Nephron progenitor cell (in vitro differentiated cells): Measurements from ENCODE around the gene TMEM168.

ENCODE experiments used
- DNase-seq: peaks from one replicate; pipeline ENCODE4 v3.0.0; 2021
- H3K27ac Mint-ChIP-seq: 2 replicates; pipeline ENCODE4 v1.8.0; 2021; ENCODE audit warnings: mild to moderate bottlenecking, moderate library complexity, mixed read lengths
- H3K27me3 Mint-ChIP-seq: 2 replicates; pipeline ENCODE4 v1.8.0; 2021; ENCODE audit warnings: mild to moderate bottlenecking, low read depth, mixed read lengths; ENCODE audit not compliant: poor library complexity
- H3K36me3 Mint-ChIP-seq: 2 replicates; pipeline ENCODE4 v1.8.0; 2021; ENCODE audit warnings: low read depth, mixed read lengths
- H3K4me1 Mint-ChIP-seq: 2 replicates; pipeline ENCODE4 v1.8.0; 2021; ENCODE audit warnings: mixed read lengths
- H3K4me3 Mint-ChIP-seq: 2 replicates; pipeline ENCODE4 v1.8.0; 2021; ENCODE audit warnings: mild to moderate bottlenecking, moderate library complexity, mixed read lengths
- H3K9me3 Mint-ChIP-seq: 2 replicates; pipeline ENCODE4 v1.8.0; 2021; ENCODE audit warnings: mild to moderate bottlenecking, moderate library complexity, mixed read lengths
- CTCF ChIP-seq: fragments of 200-600 bp; sonication (generic); IDR thresholded peaks from 2 replicates; pipeline ENCODE4 v1.5.0; 2021; ENCODE audit warnings: antibody characterized with exemption

The TMEM168 gene

DNA sequence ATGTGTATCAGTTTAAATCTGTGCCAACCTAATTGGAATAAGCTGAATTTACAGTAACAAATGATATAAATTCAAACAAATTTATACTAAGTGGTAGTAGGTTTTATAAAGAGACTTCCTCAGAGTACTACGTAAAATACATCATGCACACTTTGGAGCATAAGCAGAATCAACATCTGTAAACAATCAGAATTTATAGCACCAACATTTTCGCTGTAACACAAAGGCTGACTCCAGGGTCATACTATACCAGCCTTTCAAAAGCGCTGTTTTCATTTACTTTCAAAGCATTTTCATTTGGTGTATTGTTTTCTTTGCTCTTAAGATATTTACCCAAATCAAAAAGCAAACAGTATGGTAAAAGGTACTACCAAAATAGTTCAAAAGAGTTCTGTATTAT is 29.3 kb upstream of the TMEM168 start:
- peaks cover 34% of the 10 kb centered on the region for H3K36me3 Mint-ChIP-seq

GRCh38 chr7:112806156-112806555 is 16.0 kb upstream of the TMEM168 start:
- no peaks in the 10 kb centered on the region for H3K27me3 Mint-ChIP-seq
- no peaks in the 10 kb centered on the region for H3K4me1 Mint-ChIP-seq
- no peaks in the 10 kb centered on the region for H3K9me3 Mint-ChIP-seq
- H3K4me3 Mint-ChIP-seq: no peak overlapping the region
- no peak overlapping the region for H3K27ac Mint-ChIP-seq
- no peak for TF ChIP-seq CTCF
- DNase-seq: no peak
- no peaks in the 10 kb centered on the region for H3K36me3 Mint-ChIP-seq

More for the DNA sequence above, 29.3 kb upstream of the TMEM168 start:
- no peak for DNase-seq
- H3K27ac Mint-ChIP-seq: no peak overlapping the region
- no peak for TF ChIP-seq CTCF
- no peaks in the 10 kb centered on the region for H3K27me3 Mint-ChIP-seq
- no peaks in the 10 kb centered on the region for H3K4me1 Mint-ChIP-seq
- H3K9me3 Mint-ChIP-seq: peaks cover 6% of the 10 kb centered on the region
- H3K4me3 Mint-ChIP-seq: no peak overlapping the region

DNA sequence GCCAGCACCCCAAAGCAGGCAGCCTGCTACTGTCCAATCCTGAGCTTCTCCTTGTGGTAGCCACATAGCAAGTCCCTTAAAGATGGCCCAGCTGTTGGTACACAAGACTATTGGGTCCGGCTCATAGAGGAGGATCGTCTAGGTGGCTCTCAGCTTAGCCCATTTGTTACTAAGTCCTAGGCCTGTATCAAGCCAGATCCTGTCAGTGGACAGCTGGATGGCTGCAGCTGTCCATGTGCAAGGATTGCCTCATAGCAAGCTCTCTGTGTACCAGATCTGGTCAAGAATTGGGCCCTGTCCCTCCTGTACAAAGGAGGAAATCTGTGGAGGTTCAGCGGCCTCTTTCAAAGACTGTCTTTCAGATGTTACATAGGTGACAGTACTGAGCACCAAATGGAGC is 12.2 kb upstream of the TMEM168 start:
- TF ChIP-seq CTCF: no peak

GRCh38 chr7:112800486-112800885 is 10.3 kb upstream of the TMEM168 start:
- Mint-ChIP-seq H3K9me3 (no peaks in the 10 kb centered on the region), H3K4me1 (no peaks in the 10 kb centered on the region), H3K27me3 (no peaks in the 10 kb centered on the region), H3K36me3 (no peaks in the 10 kb centered on the region), H3K27ac (no peak overlapping the region), H3K4me3 (no peak overlapping the region)
- no peak for TF ChIP-seq CTCF
- no peak for DNase-seq

More for the DNA sequence above, 12.2 kb upstream of the TMEM168 start:
- no peaks in the 10 kb centered on the region for H3K4me1 Mint-ChIP-seq
- no peaks in the 10 kb centered on the region for H3K36me3 Mint-ChIP-seq
- no peak overlapping the region for H3K27ac Mint-ChIP-seq
- no peaks in the 10 kb centered on the region for H3K9me3 Mint-ChIP-seq
- H3K27me3 Mint-ChIP-seq: no peaks in the 10 kb centered on the region
- no peak overlapping the region for H3K4me3 Mint-ChIP-seq
- DNase-seq: no peak

DNA sequence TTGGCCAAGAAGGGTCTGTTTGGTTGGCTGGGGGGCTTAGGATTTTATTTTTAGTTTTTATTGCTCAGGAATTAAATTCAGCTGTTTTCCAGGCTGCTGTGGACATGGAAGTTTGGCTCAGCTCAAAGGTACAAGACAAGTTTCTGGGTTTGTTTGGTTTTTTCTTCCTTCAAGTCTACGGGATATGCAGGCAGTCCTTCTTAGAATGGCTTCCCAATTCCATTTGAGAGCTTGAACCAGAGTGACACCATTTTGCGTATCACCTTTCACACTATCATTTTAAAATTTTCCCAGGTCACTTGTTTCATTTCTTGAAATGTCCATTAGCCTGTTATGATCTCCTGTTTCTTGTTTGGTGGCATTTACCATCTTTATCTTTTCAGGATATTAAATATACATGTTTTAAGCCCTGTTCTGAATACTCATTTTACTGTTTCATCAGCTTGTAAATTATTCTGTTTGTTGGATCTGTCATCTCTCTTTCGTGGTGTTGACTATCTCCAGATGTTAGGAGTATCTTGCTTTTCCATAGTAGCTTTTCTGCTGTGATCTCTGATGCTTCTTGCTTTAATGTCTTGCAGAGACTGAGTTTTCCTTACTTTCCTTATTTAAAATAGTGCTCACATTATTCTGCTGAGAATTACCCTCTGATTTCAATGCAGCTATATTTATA is 9.4 kb upstream of the TMEM168 start:
- H3K9me3 Mint-ChIP-seq: no peaks in the 10 kb centered on the region
- H3K36me3 Mint-ChIP-seq: no peaks in the 10 kb centered on the region
- H3K27me3 Mint-ChIP-seq: no peaks in the 10 kb centered on the region
- DNase-seq: no peak
- no peak for TF ChIP-seq CTCF
- no peak overlapping the region for H3K27ac Mint-ChIP-seq
- H3K4me3 Mint-ChIP-seq: no peak overlapping the region
- H3K4me1 Mint-ChIP-seq: no peaks in the 10 kb centered on the region
